Activated CD4-positive, alpha-beta T cell treated with anti-CD3 and anti-CD28 coated beads, Interleukin-2, Interleukin-4, amounts not matched to agents 100 ng/mL and 50 ng/mL, durations not matched to agents 16 hours and 8 hours (primary cell): Measurements from ENCODE around the gene ZSWIM1.
A peak's percentile ranks its signal among the peaks of the same experiment; 100 is the strongest.

Experiments
- DNase-seq: peaks from one replicate; pipeline ENCODE4 v3.0.0-alpha.2; 2020; ENCODE audit warnings: low spot score

Gene ZSWIM1

DNA sequence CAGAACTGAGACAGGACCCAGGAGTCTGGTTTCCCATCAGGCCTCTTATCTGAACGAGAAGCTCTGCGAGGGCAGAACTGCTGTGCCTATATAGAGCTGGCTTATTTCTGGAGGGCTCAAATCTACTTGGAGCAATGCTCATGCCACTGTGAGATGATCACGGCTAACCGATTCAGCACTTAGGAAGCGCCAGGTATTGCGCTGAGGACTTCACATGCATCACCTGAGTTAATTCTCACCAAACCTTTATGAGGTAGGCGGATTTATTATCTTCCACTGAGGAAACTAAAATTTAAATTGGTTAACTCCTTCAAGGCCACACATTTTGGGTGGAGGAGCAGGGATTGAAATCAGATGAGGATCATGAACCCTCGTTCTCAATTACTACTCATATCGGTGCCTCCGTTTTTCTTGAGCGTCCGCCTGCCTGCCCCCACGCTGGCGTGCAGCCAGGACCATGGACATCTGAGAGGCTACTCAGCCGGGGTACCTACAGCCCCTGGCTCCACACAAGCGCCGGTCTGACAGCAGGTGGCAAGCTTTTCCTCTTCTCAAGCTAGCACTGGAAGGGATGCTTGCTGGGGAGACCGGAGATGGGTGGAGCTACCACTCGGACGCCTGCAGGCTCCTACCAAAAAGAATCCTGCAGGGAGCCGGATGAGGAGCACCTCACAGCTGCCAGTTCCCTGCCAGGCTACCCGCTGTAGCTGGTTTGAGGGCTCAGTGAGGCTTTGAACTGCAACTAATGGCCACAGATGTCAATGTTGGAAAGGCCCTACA, 52.4 kb downstream of the ZSWIM1 start:
- DNase-seq: peak; percentile 80

DNA sequence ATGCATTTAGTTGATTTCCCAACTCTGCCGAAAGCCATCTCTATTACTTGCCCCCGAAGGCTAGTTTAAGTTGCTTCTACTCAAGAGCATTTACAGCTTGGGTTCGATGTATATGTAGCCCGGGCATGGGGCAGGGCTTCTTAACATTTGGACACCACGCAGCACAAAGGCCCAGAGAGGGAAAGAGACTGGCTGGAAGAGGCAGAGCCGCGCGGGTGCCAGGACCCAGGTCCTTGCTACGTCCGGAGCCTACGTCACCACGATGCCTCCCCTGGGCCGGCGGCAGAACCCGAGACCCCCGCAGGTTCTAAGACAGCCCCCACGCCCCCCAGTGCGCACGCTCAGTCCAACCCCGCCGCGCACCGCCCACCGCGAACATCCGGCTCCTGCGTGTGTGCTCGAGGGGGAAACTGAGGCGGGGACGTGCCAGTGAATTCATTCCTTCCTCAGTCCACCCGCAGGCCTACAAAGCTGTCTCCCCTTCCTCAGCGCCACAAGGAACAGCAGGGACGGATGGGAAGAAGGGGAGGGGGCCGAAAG, 53.1 kb downstream of the ZSWIM1 start:
- DNase-seq: peak; percentile 57
